Tibial nerve (tissue), 4 donors: ENCODE data around the gene NKX2-2. TPM values are rescaled to one million over a fixed set of nuclear protein-coding genes. Genes with fewer than 3 reads are reported as not detected.

Experiments
- DNase-seq, 2 donors: peaks; one replicate each; pipeline ENCODE4 v3.0.0-alpha.2; 2019; ENCODE audit warnings: low spot score in 2 of 2
- H3K27ac ChIP-seq, 4 donors: fragments of 200-600 bp; sonication (generic) in 3 of 4; one replicate each; pipeline ENCODE4 v1.5.1; 2017 to 2019; ENCODE audit warnings: mild to moderate bottlenecking in 1 of 4
- H3K27me3 ChIP-seq, 2 donors: fragments of 200-600 bp; sonication (generic) in 1 of 2; one replicate each; pipeline versions ENCODE4 v1.5.1 to v1.6.0; 2017 to 2019
- H3K36me3 ChIP-seq, 3 donors: fragments of 200-600 bp; sonication (generic); one replicate each; pipeline ENCODE4 v1.5.1; 2018 to 2019
- H3K4me1 ChIP-seq, 4 donors: fragments of 200-600 bp; sonication (generic) in 3 of 4; one replicate each; pipeline ENCODE4 v1.5.1; 2017 to 2019
- H3K4me3 ChIP-seq, 4 donors: fragments of 200-600 bp; sonication (generic) in 3 of 4; one replicate each; pipeline ENCODE4 v1.5.1; 2017 to 2019; ENCODE audit warnings: mild to moderate bottlenecking in 1 of 4, moderate library complexity in 1 of 4
- H3K9me3 ChIP-seq, 4 donors: fragments of 200-600 bp; sonication (generic) in 3 of 4; one replicate each; pipeline ENCODE4 v1.5.1; 2017 to 2019
- EP300 ChIP-seq, 2 donors: sonication (generic); formaldehyde crosslinking; IDR thresholded peaks; one replicate each; pipeline ENCODE4 v1.6.1; 2017; ENCODE audit warnings: antibody characterized with exemption in 2 of 2, mild to moderate bottlenecking in 1 of 2
- POLR2A ChIP-seq, 2 donors: fragments of 450-650 bp; IDR thresholded peaks; one replicate each; pipeline ENCODE4 v1.6.1; 2017; ENCODE audit warnings: antibody characterized with exemption in 2 of 2, mild to moderate bottlenecking in 2 of 2, moderate library complexity in 2 of 2
- WGBS, 2 donors: methylation state at CpG; one replicate each; pipeline ENCODE4 v1.1.5; 2018; 5-methylcytosine and 5-hydroxymethylcytosine counted together
- total RNA-seq, 4 donors: library from RNA; depleted of rRNA; stranded (reverse); fragments of >200 nt; gene quantifications; one replicate each; pipeline ENCODE4 v1.1.0, GENCODE V29; 2016
- TF ChIP-seq, protein P1 (sequence below), 5 experiments: fragments of 200-600 bp in 3 of 5; fragments of 450-650 bp in 2 of 5; sonication (generic) in 3 of 5; IDR thresholded peaks; one replicate each; pipeline ENCODE4 v1.5.1; 2016 to 2019; ENCODE audit warnings: antibody characterized with exemption in 5 of 5, mild to moderate bottlenecking in 3 of 5, moderate library complexity in 2 of 5

NKX2-2 gene
- total RNA-seq, 4 donors from 2014 or later = not detected

DNA sequence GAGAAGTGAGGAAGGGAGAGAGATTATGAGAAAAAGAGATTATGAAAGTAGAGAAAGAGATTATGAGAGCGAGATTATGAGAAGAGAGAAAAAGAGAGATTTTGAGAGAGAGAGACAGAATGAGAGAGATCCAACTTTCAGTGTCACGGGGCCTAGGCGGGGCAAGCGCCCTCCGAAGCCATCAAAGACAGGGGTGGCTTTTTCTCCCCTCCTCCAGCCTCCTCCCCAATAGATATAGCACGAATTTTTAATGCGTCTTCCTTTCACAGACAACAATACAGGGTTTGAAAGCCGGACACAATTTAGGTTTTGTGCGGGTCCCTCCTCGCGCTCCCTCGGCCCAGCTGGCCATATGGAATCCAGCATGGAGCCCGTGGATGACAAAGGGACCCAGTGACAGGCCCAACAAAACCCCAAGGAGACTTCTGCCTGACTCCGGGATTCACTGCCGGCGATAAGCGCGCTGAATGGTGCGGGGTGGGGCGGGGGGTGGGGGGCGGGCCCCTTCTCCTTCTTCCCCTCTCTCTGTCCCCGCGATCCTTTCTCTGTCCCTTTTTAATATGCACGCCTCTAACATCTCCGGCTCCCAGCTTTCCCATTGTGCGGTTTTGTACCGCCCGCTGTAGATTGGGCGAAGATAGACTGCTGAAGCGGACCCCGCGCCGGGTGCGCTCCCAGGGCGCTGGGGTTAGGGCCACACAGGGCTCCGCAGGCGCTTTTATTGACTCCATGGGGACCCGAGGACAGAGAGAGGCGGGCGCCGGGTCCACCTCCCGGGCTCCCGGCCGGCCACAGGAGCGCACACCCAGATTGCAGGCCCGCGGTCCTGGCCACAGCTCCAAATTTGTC is 5.4 kb downstream of the NKX2-2 start:
- Histone ChIP-seq H3K9me3 (no peaks in the 10 kb centered on the region), H3K4me3 (no peak overlapping the region), H3K27ac (no peak overlapping the region), H3K36me3 (no peaks in the 10 kb centered on the region), H3K4me1 (peaks cover 0 to 74% (median 36%) of the 10 kb centered on the region in 4 donors), H3K27me3 (peaks cover 0 to 100% of the 10 kb centered on the region in 2 donors)
- WGBS, 2 donors = 2 to 5% methylated on average over 47 of the region's 47 CpGs
- DNase-seq = no peak
- TF ChIP-seq, protein P1, sequence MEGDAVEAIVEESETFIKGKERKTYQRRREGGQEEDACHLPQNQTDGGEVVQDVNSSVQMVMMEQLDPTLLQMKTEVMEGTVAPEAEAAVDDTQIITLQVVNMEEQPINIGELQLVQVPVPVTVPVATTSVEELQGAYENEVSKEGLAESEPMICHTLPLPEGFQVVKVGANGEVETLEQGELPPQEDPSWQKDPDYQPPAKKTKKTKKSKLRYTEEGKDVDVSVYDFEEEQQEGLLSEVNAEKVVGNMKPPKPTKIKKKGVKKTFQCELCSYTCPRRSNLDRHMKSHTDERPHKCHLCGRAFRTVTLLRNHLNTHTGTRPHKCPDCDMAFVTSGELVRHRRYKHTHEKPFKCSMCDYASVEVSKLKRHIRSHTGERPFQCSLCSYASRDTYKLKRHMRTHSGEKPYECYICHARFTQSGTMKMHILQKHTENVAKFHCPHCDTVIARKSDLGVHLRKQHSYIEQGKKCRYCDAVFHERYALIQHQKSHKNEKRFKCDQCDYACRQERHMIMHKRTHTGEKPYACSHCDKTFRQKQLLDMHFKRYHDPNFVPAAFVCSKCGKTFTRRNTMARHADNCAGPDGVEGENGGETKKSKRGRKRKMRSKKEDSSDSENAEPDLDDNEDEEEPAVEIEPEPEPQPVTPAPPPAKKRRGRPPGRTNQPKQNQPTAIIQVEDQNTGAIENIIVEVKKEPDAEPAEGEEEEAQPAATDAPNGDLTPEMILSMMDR (IDR thresholded peaks at IDR 0.05) = no peak
- TF ChIP-seq EP300 (IDR thresholded peaks at IDR 0.05) (no peak), POLR2A (IDR thresholded peaks at IDR 0.05) (no peak)

DNA sequence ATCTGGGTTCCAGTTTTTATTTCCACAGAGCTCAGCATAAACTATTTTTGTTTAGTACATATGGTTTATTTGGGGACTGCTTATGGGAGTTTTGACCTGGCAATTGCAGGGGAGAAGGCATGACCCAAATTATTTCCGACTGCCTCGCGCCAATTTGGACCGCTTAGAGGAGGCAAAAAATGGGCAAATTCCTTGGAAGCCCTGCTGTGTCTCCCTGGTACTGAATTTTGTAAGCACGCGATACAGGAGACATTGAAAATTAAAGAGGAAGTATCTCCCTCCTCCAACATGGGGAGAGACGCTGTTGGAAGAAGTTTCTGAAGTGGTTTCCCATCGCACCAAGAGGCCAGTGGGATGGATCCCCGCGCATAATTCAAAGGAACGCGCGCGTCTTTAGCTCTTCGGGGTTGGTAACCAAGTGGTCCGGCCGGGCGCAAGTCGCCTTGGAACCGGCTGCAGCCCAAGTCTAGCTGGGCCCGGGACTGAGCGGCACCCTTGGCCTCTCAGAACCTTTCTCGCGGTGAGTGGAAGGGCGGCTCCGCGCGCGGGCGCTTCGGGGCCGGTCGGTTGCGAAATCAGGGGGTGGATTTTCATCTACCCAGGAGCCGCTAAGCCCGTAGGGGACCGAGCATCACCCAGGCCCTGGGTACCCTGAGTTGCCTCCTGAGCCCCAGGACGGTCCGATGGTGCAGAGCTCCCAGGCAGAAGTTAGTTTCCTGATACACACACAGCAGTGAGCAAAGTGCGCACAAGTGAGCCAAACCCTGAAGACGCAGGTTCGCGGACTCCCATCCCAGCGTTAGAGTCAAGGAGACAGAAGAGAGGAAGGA is 6.2 kb downstream of the NKX2-2 start:
- 5 to 8% methylated on average over 35 to 44 of the region's 44 CpGs for WGBS, 2 donors
- no peak for DNase-seq
- Histone ChIP-seq H3K4me1 (peaks cover 0 to 66% (median 31%) of the 10 kb centered on the region in 4 donors), H3K9me3 (no peaks in the 10 kb centered on the region), H3K36me3 (no peaks in the 10 kb centered on the region), H3K4me3 (no peak overlapping the region), H3K27me3 (peaks cover 0 to 100% of the 10 kb centered on the region in 2 donors), H3K27ac (no peak overlapping the region)
- TF ChIP-seq POLR2A (IDR thresholded peaks at IDR 0.05) (no peak), EP300 (IDR thresholded peaks at IDR 0.05) (no peak)
- TF ChIP-seq, protein P1 (IDR thresholded peaks at IDR 0.05) = no peak

DNA sequence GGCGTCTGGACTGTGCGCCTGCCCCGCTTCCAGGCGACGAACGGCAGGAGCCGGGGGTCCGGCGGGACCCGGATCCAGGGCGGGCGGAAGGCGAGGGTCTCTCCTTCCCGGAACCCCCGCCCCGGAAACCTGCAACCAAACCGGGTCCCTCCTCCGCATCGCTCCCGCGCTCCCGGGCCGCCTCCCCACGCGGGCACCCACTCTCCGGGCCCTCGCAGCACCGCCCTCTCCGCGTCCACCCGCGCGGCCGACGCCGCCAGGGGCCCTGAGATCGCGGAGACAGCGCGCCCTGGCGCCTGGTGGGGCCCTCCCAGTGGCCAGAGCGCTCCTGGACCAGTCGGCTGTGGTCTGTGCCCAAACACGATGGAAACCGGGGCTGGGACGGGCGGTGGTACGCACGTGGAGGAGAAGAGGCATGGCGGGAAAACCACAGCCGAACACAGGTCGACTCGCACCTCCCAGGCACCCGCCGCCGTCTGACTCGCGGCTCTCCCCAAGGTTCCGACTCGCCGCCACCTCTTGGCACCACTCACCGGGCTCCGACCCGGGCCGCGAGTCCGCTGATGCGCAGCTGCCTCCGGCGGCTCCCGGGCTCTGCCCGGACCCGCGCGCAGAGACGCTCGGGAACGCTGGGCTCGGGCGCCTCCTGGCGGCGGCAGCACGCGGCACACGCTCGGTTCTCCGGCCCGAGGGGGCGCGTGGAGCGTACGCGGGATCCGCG is 7.9 kb downstream of the NKX2-2 start:
- Histone ChIP-seq H3K4me1 (peaks cover 0 to 49% (median 20%) of the 10 kb centered on the region in 4 donors), H3K9me3 (no peaks in the 10 kb centered on the region), H3K4me3 (peak overlapping the region in 2 of 4 donors; percentile 23 to 44), H3K27me3 (peaks cover 0 to 91% of the 10 kb centered on the region in 2 donors), H3K27ac (no peak overlapping the region), H3K36me3 (no peaks in the 10 kb centered on the region)
- WGBS, 2 donors = 2% methylated on average over 27 to 60 of the region's 95 CpGs
- DNase-seq = no peak
- TF ChIP-seq POLR2A (IDR thresholded peaks at IDR 0.05) (no peak), EP300 (IDR thresholded peaks at IDR 0.05) (no peak)
- TF ChIP-seq, protein P1 (IDR thresholded peaks at IDR 0.05) = peak; percentile 56 to 77 (median 68)

DNA sequence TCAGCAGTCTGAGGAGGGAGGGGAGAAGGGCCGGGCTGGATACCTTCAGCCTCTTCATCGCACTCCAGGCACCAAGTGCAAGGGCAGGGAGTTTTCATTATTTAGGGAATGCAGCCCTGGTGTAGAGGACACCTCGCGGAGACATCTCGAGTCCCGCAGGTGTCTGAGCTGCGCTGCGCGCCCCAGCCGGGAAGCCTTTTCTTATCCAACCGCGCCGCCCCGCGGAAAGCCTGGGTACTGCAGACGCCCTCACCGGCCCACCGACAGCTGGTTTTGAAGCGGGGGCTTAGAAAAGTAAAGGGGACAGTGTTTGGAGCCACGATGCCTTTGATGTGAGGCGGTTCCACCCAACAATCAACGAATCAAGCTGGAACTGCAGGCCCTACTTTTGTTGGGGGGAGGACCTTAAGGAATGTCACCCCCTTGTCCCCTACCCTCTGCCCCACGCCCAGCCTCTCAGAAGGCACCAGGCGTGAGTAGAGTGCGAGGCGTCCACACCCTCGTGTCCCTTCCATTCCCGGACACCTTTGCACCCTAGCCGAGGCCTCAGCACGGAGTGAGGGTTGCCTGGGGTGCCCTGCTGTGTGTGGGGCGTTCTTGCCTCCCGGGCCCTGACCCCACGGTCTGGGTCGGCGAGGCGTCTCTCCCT is 8.6 kb downstream of the NKX2-2 start:
- 2 to 3% methylated on average over 15 to 35 of the region's 36 CpGs for WGBS, 2 donors
- no peak for TF ChIP-seq EP300 (IDR thresholded peaks at IDR 0.05)
- TF ChIP-seq, protein P1 (IDR thresholded peaks at IDR 0.05) = peak; percentile 84 to 96 (median 93)
- Histone ChIP-seq H3K27ac (no peak overlapping the region), H3K27me3 (peaks cover 0 to 88% of the 10 kb centered on the region in 2 donors), H3K4me3 (peak overlapping the region in 2 of 4 donors; percentile 23 to 44), H3K4me1 (peaks cover 0 to 42% (median 14%) of the 10 kb centered on the region in 4 donors), H3K9me3 (no peaks in the 10 kb centered on the region), H3K36me3 (no peaks in the 10 kb centered on the region)
- DNase-seq = peak; percentile 42 to 73
